Progenitor cell of endocrine pancreas (in vitro differentiated cells): Measurements from ENCODE around the gene PRKN. TPM values are rescaled to one million over a fixed set of nuclear protein-coding genes. Genes with fewer than 3 reads are reported as not detected.

ENCODE experiments used
- DNase-seq: peaks from one replicate; pipeline ENCODE4 v3.0.0; 2021; ENCODE audit warnings: low spot score; ENCODE audit not compliant: unreplicated experiment
- H3K27ac Mint-ChIP-seq: 2 replicates; pipeline ENCODE4 v1.8.0; 2021; ENCODE audit warnings: mild to moderate bottlenecking, moderate library complexity, mixed read lengths
- H3K27me3 Mint-ChIP-seq: 2 replicates; pipeline ENCODE4 v1.8.0; 2021; ENCODE audit warnings: mixed read lengths
- H3K36me3 Mint-ChIP-seq: 2 replicates; pipeline ENCODE4 v1.8.0; 2022; ENCODE audit warnings: mixed read lengths; ENCODE audit not compliant: insufficient read depth
- H3K4me1 Mint-ChIP-seq: 2 replicates; pipeline ENCODE4 v1.8.0; 2021; ENCODE audit warnings: low read depth, mixed read lengths
- H3K4me3 Mint-ChIP-seq: 2 replicates; pipeline ENCODE4 v1.8.0; 2021; ENCODE audit warnings: low read depth, mild to moderate bottlenecking, moderate library complexity, mixed read lengths
- H3K9me3 Mint-ChIP-seq: 2 replicates; pipeline ENCODE4 v1.8.0; 2021; ENCODE audit warnings: low read depth, mixed read lengths
- CTCF ChIP-seq: fragments of 200-600 bp; sonication (generic); IDR thresholded peaks from one replicate; pipeline ENCODE4 v1.5.0; 2021; ENCODE audit warnings: antibody characterized with exemption, mild to moderate bottlenecking; ENCODE audit not compliant: unreplicated experiment
- total RNA-seq: library from RNA; stranded (reverse); gene quantifications from 2 replicates; pipeline ENCODE4 v1.2.1, GENCODE V29; 2021

Gene PRKN
- total RNA-seq, 1 donor from 2014 or later: 4.6 TPM

GRCh38 chr6:161544801-161545480 lies 1182.6 kb downstream of the PRKN start:
- no peak for TF ChIP-seq CTCF
- no peaks in the 10 kb centered on the region for H3K27me3 Mint-ChIP-seq
- peaks cover 5% of the 10 kb centered on the region for H3K4me1 Mint-ChIP-seq
- no peaks in the 10 kb centered on the region for H3K36me3 Mint-ChIP-seq
- no peaks in the 10 kb centered on the region for H3K9me3 Mint-ChIP-seq
- no peak overlapping the region for H3K4me3 Mint-ChIP-seq
- DNase-seq: no peak
- no peak overlapping the region for H3K27ac Mint-ChIP-seq

- Mint-ChIP-seq H3K9me3 (no peaks in the 10 kb centered on the region), H3K27ac (no peak overlapping the region), H3K4me1 (peaks cover 3% of the 10 kb centered on the region), H3K36me3 (no peaks in the 10 kb centered on the region), H3K4me3 (no peak overlapping the region), H3K27me3 (no peaks in the 10 kb centered on the region)
- TF ChIP-seq CTCF: no peak
- DNase-seq: no peak
These were observed 1183.8 kb downstream of the PRKN start for GRCh38 chr6:161543684-161544309.

- no peak for TF ChIP-seq CTCF
- no peak overlapping the region for H3K27ac Mint-ChIP-seq
- H3K27me3 Mint-ChIP-seq: no peaks in the 10 kb centered on the region
- H3K4me3 Mint-ChIP-seq: no peak overlapping the region
- no peaks in the 10 kb centered on the region for H3K4me1 Mint-ChIP-seq
- no peaks in the 10 kb centered on the region for H3K36me3 Mint-ChIP-seq
- H3K9me3 Mint-ChIP-seq: no peaks in the 10 kb centered on the region
- DNase-seq: no peak
These were observed 1185.1 kb downstream of the PRKN start for GRCh38 chr6:161542346-161542980.

- no peaks in the 10 kb centered on the region for H3K9me3 Mint-ChIP-seq
- TF ChIP-seq CTCF: no peak
- no peak overlapping the region for H3K27ac Mint-ChIP-seq
These were observed 1187.0 kb downstream of the PRKN start for GRCh38 chr6:161540532-161540931.

GRCh38 chr6:161536224-161536630 lies 1191.3 kb downstream of the PRKN start:
- no peak for DNase-seq
- Mint-ChIP-seq H3K9me3 (peaks cover 8% of the 10 kb centered on the region), H3K4me1 (peaks cover 12% of the 10 kb centered on the region), H3K27me3 (no peaks in the 10 kb centered on the region), H3K4me3 (no peak overlapping the region), H3K27ac (no peak overlapping the region), H3K36me3 (no peaks in the 10 kb centered on the region)
- TF ChIP-seq CTCF: no peak

More at GRCh38 chr6:161540532-161540931, 1187.0 kb downstream of the PRKN start:
- H3K4me3 Mint-ChIP-seq: no peak overlapping the region
- peaks cover 12% of the 10 kb centered on the region for H3K4me1 Mint-ChIP-seq
- DNase-seq: no peak
- H3K27me3 Mint-ChIP-seq: no peaks in the 10 kb centered on the region
- no peaks in the 10 kb centered on the region for H3K36me3 Mint-ChIP-seq
